Psoas muscle (tissue), 8 donors: ENCODE results near the gene RASA1. TPM values are rescaled to one million over a fixed set of nuclear protein-coding genes. Genes with fewer than 3 reads are reported as not detected.
"Not testable (repeated sequence)": the region's sequence is repeated elsewhere in the genome, so short reads cannot be mapped to it uniquely, and the experiment has no call there.

Experiments used
- ATAC-seq, 4 donors: fragments of 200-7000 bp; cut with Tn5 transposase; one replicate each; pipeline ENCODE4 v1.9.1; 2020; ENCODE audit warnings: moderate library complexity in 3 of 4, mild to moderate bottlenecking in 2 of 4
- DNase-seq, 2 donors: peaks; one replicate each; pipeline ENCODE4 v3.0.0-alpha.2; 2020
- H3K27ac ChIP-seq: fragments of 200-600 bp; one replicate; pipeline ENCODE4 v1.8.0; 2022
- H3K27me3 ChIP-seq, 3 donors: fragments of 200-600 bp in 1 of 3; one replicate each; pipeline versions ENCODE4 v1.6.1 to v1.8.0; 2013 to 2022; ENCODE audit warnings: low read length in 2 of 3, mild to moderate bottlenecking in 2 of 3, moderate library complexity in 1 of 3; ENCODE audit not compliant: insufficient read depth in 3 of 3
- H3K36me3 ChIP-seq, 2 donors: fragments of 200-600 bp in 1 of 2; one replicate each; pipeline versions ENCODE4 v1.6.1 to v1.8.0; 2013 to 2022; ENCODE audit warnings: low read depth in 1 of 2, mild to moderate bottlenecking in 1 of 2, moderate library complexity in 1 of 2; ENCODE audit not compliant: insufficient read depth in 1 of 2
- H3K4me1 ChIP-seq: fragments of 200-600 bp; one replicate; pipeline ENCODE4 v1.8.0; 2022
- H3K4me3 ChIP-seq: fragments of 200-600 bp; one replicate; pipeline ENCODE4 v1.8.0; 2022; ENCODE audit warnings: mild to moderate bottlenecking
- H3K9me3 ChIP-seq: fragments of 200-600 bp; one replicate; pipeline ENCODE4 v1.8.0; 2022
- WGBS, 3 donors: extraction: QIAGEN DNeasy Blood & Tissue Kit; methylation state at CpG; one replicate each; pipeline versions ENCODE4 v1.1.6 to v1.1.7; 2013; 5-methylcytosine and 5-hydroxymethylcytosine counted together
- intact Hi-C, 2 donors: fragments of 100-400 bp; cut with DNase I; formaldehyde crosslinking; loops; one replicate each; pipeline versions ENCODE4 v1.11.0 to v1.14.2; 2022
- polyA plus RNA-seq, 3 donors: library from polyadenylated mRNA; stranded (reverse); fragments of 200-250 nt; gene quantifications; one replicate each; pipeline ENCODE4 v1.2.3, GENCODE V29; 2013
- total RNA-seq, 4 donors: library from RNA; stranded (reverse); fragmentation: NEBNext Ultra II Directional in 2 of 4; extraction: Animal tissue kit (Norgen Biotek cat#: 25700) in 2 of 4; gene quantifications; one replicate each; pipeline versions ENCODE4 v1.2.1 to v1.2.4, GENCODE V29; 2021 to 2023
- TF ChIP-seq, protein P1 (sequence below): fragments of 200-600 bp; IDR thresholded peaks from one replicate; pipeline ENCODE4 v1.8.0; 2022; ENCODE audit warnings: antibody characterized with exemption
- donor health status: healthy with polysubstance abuse.
- donor health status: DM: no; HTN: no; CAD: no; lungs with moderate emphysema.
- donor health status: Bipolar disorder and iron deficiency.
- donor health status: healthy.
- donor health status: DM: yes; HTN: yes; CAD: no.
- donor health status: DM: no; HTN: no; CAD: no.
- donor health status: DM: no; HTN: no; CAD: no.
- donor health status: DM: yes; HTN: yes; CAD: no.

The RASA1 gene
- total and polyA plus RNA-seq, 7 donors: 5.4 to 16.8 (median 11.4) TPM

- Histone ChIP-seq H3K4me3 (no peak overlapping the region), H3K4me1 (peaks cover 6% of the 10 kb centered on the region), H3K36me3 (peaks cover 0 to 3% of the 10 kb centered on the region in 2 donors), H3K27ac (no peak overlapping the region), H3K9me3 (no peaks in the 10 kb centered on the region), H3K27me3 (no peaks in the 10 kb centered on the region)
- TF ChIP-seq, protein P1, sequence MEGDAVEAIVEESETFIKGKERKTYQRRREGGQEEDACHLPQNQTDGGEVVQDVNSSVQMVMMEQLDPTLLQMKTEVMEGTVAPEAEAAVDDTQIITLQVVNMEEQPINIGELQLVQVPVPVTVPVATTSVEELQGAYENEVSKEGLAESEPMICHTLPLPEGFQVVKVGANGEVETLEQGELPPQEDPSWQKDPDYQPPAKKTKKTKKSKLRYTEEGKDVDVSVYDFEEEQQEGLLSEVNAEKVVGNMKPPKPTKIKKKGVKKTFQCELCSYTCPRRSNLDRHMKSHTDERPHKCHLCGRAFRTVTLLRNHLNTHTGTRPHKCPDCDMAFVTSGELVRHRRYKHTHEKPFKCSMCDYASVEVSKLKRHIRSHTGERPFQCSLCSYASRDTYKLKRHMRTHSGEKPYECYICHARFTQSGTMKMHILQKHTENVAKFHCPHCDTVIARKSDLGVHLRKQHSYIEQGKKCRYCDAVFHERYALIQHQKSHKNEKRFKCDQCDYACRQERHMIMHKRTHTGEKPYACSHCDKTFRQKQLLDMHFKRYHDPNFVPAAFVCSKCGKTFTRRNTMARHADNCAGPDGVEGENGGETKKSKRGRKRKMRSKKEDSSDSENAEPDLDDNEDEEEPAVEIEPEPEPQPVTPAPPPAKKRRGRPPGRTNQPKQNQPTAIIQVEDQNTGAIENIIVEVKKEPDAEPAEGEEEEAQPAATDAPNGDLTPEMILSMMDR: no peak
- 77 to 89% (median 80%) methylated on average over 2 of the region's 2 CpGs for WGBS, 3 donors
- intact Hi-C loops: no loop called here
- ATAC-seq: no peak
- no peak for DNase-seq
Observed at GRCh38 chr5:87277279-87277835, 9.7 kb downstream of the RASA1 start.

GRCh38 chr5:87278590-87279100, 11.0 kb downstream of the RASA1 start:
- TF ChIP-seq, protein P1: no peak
- no peak for ATAC-seq
- intact Hi-C loops: no loop called here
- peaks cover 0 to 8% of the 10 kb centered on the region in 2 donors for H3K36me3 ChIP-seq
- H3K4me3 ChIP-seq: no peak overlapping the region
- H3K9me3 ChIP-seq: no peaks in the 10 kb centered on the region
- H3K4me1 ChIP-seq: peaks cover 6% of the 10 kb centered on the region
- WGBS, 3 donors: 95 to 99% (median 99%) methylated on average over 4 of the region's 4 CpGs
- DNase-seq: no peak
- no peak overlapping the region for H3K27ac ChIP-seq
- H3K27me3 ChIP-seq: no peaks in the 10 kb centered on the region

GRCh38 chr5:87282269-87282668, 14.6 kb downstream of the RASA1 start:
- peaks cover 6% of the 10 kb centered on the region for H3K4me1 ChIP-seq
- DNase-seq: no peak
- H3K36me3 ChIP-seq: peaks cover 0 to 8% of the 10 kb centered on the region in 2 donors
- H3K27me3 ChIP-seq: no peaks in the 10 kb centered on the region
- H3K27ac ChIP-seq: no peak overlapping the region
- TF ChIP-seq, protein P1: no peak
- no peak for ATAC-seq
- no peaks in the 10 kb centered on the region for H3K9me3 ChIP-seq
- H3K4me3 ChIP-seq: no peak overlapping the region
- WGBS, 3 donors: 85 to 90% (median 85%) methylated on average over 2 of the region's 2 CpGs
- intact Hi-C loops: no loop called here

- WGBS, 3 donors: 96 to 97% (median 97%) methylated on average over 4 of the region's 4 CpGs
- ATAC-seq, H3K4me1 ChIP-seq, H3K27me3 ChIP-seq, H3K27ac ChIP-seq, intact Hi-C loops, H3K4me3 ChIP-seq, DNase-seq, H3K36me3 ChIP-seq, H3K9me3 ChIP-seq: not testable (repeated sequence)
Observed at GRCh38 chr5:87287266-87287665, 19.6 kb downstream of the RASA1 start.

DNA sequence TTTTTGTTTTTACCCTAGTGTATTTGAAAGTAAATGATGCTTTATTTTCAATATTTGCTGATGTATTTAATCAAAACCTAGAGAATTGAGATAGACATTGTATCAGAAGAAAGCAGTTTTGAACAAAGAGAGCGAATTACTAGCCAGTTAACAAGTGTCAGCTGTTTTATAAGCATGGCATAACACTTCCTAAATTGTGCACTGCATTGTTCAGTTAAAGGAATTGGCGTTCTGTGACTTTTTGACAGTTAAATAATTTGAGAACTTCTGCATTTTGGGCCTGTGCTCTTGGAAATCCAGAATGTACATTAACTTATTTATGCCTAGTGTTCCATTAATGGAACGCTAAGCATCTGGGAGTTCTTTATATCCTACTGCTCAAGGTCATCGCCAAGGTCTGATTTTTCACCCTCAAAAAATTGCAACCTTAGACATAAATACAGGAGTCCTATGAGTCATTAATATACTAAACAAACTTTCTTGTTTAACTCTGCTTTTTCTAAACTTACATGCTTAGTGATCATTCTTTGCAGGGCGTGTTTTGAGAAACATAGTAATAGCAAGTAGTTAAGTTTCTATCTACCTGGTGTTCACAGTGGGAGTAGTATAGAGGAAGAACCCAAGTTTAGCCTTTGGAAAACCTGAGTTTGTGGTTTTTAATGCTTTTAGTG, 31.1 kb downstream of the RASA1 start:
- ATAC-seq: no peak
- H3K27ac ChIP-seq: no peak overlapping the region
- H3K27me3 ChIP-seq: no peaks in the 10 kb centered on the region
- H3K4me3 ChIP-seq: no peak overlapping the region
- peaks cover 8% of the 10 kb centered on the region for H3K4me1 ChIP-seq
- H3K36me3 ChIP-seq: peaks cover 0 to 2% of the 10 kb centered on the region in 2 donors
- no peak for DNase-seq
- TF ChIP-seq, protein P1: no peak
- intact Hi-C loops: no loop called here
- H3K9me3 ChIP-seq: no peaks in the 10 kb centered on the region
- WGBS, 3 donors: 80 to 82% (median 81%) methylated on average over 5 of the region's 5 CpGs
